BJ (cell line): Measurements from ENCODE around the gene TRIM66. TPM values are rescaled to one million over a fixed set of nuclear protein-coding genes. Genes with fewer than 3 reads are reported as not detected.

ENCODE experiments used
- CTCF ChIA-PET: fragments of 350-600 bp; formaldehyde crosslinking; extraction: SDS; loops from one replicate; lab custom pipeline; 2021; ENCODE audit warnings: antibody characterized with exemption, inconsistent platforms; lab: Yijun Ruan, JAX
- POLR2A ChIA-PET: fragments of 300-600 bp; sonication (Branson Sonifier 250); formaldehyde crosslinking; extraction: SDS; loops from one replicate; lab custom pipeline; 2021; ENCODE audit warnings: antibody characterized with exemption; lab: Charles Lee
- DNase-seq: peaks from one replicate; pipeline ENCODE4 v3.0.0-alpha.2; 2011; ENCODE audit warnings: low read depth
- H3K27me3 ChIP-seq: 2 replicates; pipeline ENCODE4 v1.6.0; 2011; ENCODE audit warnings: low read length; ENCODE audit not compliant: control insufficient read depth, insufficient read depth
- H3K36me3 ChIP-seq: 2 replicates; pipeline ENCODE4 v1.5.1; 2011; ENCODE audit warnings: low read length; ENCODE audit not compliant: control insufficient read depth, insufficient read depth
- H3K4me3 ChIP-seq: 2 replicates; pipeline ENCODE4 v1.5.1; 2011; ENCODE audit warnings: low read depth, mild to moderate bottlenecking, control low read depth, low read length
- polyA plus RNA-seq: library from polyadenylated mRNA; depleted of rRNA; stranded (reverse); fragments of >200 nt; gene quantifications from 2 replicates; pipeline ENCODE4 v1.2.3, GENCODE V29; 2011
- TF ChIP-seq, protein P1 (sequence below): IDR thresholded peaks from 2 replicates; pipeline ENCODE4 v1.5.1; 2011; ENCODE audit warnings: low read depth, mild to moderate bottlenecking, control low read depth, inconsistent platforms, low read length, moderate library complexity; ENCODE audit not compliant: insufficient read depth

The TRIM66 gene
- polyA plus RNA-seq, 1 experiment: 5.6 TPM

DNA sequence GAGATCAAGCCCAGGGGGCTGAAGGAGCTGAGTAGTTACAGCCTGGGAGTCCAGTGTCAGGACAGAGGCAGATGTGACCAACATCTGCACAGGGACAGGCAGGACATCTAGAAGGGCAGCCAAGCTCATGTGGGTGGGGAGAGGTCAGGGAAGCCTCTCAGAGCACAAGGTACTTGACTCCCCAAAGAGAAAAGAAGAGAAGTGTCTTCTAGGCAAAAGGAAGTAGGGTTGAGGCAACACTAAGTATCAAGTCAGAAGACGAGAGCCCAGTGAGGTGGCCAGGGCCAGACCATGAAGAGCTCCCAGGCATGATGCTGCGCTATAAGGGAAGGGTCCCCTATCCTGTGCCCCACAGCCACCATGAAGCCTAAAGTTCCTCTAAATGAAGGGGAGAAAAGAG, 21.7 kb upstream of the TRIM66 start:
- H3K4me3 ChIP-seq: no peak overlapping the region
- peaks cover 46% of the 10 kb centered on the region for H3K36me3 ChIP-seq
- no peak for DNase-seq
- ChIA-PET CTCF (no interaction called here), POLR2A (no interaction called here)
- TF ChIP-seq, protein P1, sequence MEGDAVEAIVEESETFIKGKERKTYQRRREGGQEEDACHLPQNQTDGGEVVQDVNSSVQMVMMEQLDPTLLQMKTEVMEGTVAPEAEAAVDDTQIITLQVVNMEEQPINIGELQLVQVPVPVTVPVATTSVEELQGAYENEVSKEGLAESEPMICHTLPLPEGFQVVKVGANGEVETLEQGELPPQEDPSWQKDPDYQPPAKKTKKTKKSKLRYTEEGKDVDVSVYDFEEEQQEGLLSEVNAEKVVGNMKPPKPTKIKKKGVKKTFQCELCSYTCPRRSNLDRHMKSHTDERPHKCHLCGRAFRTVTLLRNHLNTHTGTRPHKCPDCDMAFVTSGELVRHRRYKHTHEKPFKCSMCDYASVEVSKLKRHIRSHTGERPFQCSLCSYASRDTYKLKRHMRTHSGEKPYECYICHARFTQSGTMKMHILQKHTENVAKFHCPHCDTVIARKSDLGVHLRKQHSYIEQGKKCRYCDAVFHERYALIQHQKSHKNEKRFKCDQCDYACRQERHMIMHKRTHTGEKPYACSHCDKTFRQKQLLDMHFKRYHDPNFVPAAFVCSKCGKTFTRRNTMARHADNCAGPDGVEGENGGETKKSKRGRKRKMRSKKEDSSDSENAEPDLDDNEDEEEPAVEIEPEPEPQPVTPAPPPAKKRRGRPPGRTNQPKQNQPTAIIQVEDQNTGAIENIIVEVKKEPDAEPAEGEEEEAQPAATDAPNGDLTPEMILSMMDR: no peak
- H3K27me3 ChIP-seq: no peaks in the 10 kb centered on the region

DNA sequence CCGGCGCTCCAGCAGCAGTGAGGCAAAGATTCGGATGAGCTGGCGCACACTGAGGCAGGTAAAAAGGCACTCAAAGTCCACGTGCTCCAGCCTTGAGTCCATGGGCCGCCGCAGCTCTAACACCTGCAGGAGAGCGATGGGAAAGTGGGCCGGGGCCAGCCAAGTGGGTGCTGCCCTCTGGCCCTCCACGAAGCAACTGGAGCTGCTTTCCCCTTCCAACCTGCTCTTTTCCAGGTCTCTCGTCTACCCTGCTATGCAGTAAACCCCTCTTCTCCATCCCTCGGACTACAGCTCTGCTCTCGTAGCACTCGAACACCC, 20.1 kb upstream of the TRIM66 start:
- CTCF ChIA-PET: no interaction called here

DNA sequence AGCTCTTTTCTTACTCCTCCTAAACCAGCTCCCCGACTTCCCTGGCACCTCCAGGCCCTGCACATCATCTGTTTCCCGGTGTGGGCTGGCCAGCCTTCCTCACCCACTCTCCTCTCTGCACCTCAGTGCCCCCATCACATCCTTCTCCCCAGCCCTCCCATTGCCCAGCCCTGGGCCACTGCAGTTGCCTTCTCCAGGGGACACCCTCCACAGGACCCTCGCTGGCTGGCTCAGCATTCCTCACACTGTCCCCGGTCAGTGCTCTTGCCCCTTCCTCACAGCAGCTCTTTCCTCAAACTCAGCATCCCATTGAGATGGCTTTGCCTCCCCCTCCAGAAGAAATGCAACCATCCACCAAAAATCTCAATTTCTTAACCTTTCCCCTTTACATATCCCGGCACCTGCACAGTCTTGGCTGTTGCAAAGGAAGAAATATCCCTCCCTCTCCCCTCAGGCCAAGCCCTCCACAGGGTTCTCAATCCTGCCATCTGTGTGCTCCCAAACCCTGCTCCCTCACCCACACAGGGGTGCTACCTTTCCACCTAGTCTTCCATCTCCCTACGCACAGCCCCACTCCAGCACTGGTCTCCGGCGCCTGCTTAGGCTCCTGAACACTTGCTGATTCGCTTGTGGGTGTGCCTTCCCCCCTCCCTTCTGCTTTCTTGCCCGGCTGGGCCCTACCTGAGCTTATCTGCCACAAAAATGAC, 19.6 kb upstream of the TRIM66 start:
- TF ChIP-seq, protein P1: no peak
- H3K4me3 ChIP-seq: no peak overlapping the region
- ChIA-PET CTCF (no interaction called here), POLR2A (no interaction called here)
- peaks cover 55% of the 10 kb centered on the region for H3K36me3 ChIP-seq
- DNase-seq: no peak
- H3K27me3 ChIP-seq: no peaks in the 10 kb centered on the region

More for the DNA sequence above, 20.1 kb upstream of the TRIM66 start:
- POLR2A ChIA-PET: no interaction called here
- TF ChIP-seq, protein P1: no peak
- H3K4me3 ChIP-seq: no peak overlapping the region
- peaks cover 55% of the 10 kb centered on the region for H3K36me3 ChIP-seq
- no peaks in the 10 kb centered on the region for H3K27me3 ChIP-seq
- no peak for DNase-seq

DNA sequence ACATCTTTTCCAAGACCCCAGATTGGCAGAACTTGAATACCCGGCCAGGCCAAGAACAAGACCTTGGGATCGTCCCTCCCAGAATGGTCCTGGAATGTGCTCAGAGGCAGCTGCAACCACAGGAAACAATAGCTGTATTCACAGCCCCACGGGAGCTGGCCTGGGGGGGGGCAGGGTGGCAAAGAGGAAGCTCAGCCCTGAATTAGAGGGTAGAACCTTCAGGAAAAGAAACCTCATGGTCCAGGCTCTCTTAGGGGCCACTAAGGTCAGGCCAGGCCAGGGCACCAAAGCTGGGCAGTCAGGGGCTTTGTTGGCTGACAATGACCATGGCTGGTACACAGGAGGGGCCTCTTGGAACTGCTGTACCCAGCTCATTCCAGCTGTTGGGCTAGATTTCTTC, 17.4 kb upstream of the TRIM66 start:
- CTCF ChIA-PET: interaction anchor here (0.6 to 1.0 kb wide), 2 partner anchors 9 to 125 kb away, joined by 3 read pairs; no protein-coding TSS in a partner anchor
- H3K36me3 ChIP-seq: peaks cover 58% of the 10 kb centered on the region
- no peak for DNase-seq

DNA sequence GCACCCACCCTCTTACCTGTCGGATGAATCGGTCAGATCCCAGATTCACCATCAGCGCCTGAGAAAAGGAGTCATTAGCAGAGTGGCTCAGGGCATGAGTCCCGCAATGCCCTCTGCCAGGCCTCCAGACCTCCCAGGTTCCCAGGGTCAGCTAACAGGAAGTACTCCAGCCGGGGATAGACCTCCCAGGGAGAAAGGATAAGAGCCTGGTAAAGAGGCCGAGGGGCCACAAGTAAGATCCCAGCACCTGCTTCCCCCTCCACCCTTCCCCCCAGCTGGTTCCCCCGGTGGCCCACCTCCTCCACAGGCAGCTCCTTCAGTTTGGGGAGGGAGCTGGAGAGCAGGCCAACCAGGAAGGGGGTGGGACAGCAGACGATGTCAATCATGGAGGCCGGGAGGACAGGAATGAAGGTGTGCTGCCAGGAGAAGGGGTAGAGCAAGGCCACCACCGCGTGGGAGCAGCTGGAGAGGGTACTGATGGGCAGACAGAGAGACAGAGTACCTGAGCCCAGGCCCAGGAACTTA, 16.5 kb upstream of the TRIM66 start:
- H3K36me3 ChIP-seq: peaks cover 58% of the 10 kb centered on the region
- TF ChIP-seq, protein P1: no peak
- DNase-seq: no peak
- ChIA-PET CTCF (interaction anchor here (0.6 to 1.3 kb wide), 2 partner anchors 10 to 260 kb away, joined by 4 to 5 read pairs; no protein-coding TSS in a partner anchor), POLR2A (interaction anchor here (0.6 to 1.1 kb wide), 2 partner anchors 10 to 17 kb away, joined by 3 to 15 read pairs; partner anchors contain the start of genes RPL27A and TRIM66)
- no peaks in the 10 kb centered on the region for H3K27me3 ChIP-seq
- H3K4me3 ChIP-seq: no peak overlapping the region

More for the DNA sequence above, 17.4 kb upstream of the TRIM66 start:
- H3K4me3 ChIP-seq: no peak overlapping the region
- POLR2A ChIA-PET: interaction anchor here (1.1 kb wide), 1 partner anchor 11 kb away, joined by 3 read pairs; no protein-coding TSS in a partner anchor
- no peaks in the 10 kb centered on the region for H3K27me3 ChIP-seq
- TF ChIP-seq, protein P1: no peak
